Stimulated activated CD4-positive, alpha-beta T cell treated with anti-CD3 and anti-CD28 coated beads, Interleukin-15, amount 100 ng/mL, for 24 hours (primary cell): ENCODE results near the gene CCDC54.
"Not testable (repeated sequence)": the region's sequence is repeated elsewhere in the genome, so short reads cannot be mapped to it uniquely, and the experiment has no call there.

Experiments used
- DNase-seq: peaks from one replicate; pipeline ENCODE4 v3.0.0-alpha.2; 2020

Gene CCDC54

GRCh38 chr3:107377151-107377550 lies at the start of gene CCDC54:
Gene CCDC54, plus strand, starts transcription at chr3:107377439. Its CDS starts 149 bp downstream, at chr3:107377588.
- DNase-seq: no peak

- DNase-seq: no peak
Measured at GRCh38 chr3:107328069-107328468, 49.2 kb upstream of the CCDC54 start.

GRCh38 chr3:107329088-107329487 lies 48.2 kb upstream of the CCDC54 start:
- no peak for DNase-seq

GRCh38 chr3:107339690-107340089 lies 37.5 kb upstream of the CCDC54 start:
- DNase-seq: not testable (repeated sequence)

- no peak for DNase-seq
Measured at GRCh38 chr3:107344722-107345121, 32.5 kb upstream of the CCDC54 start.

- no peak for DNase-seq
Measured at GRCh38 chr3:107345822-107346405, 31.3 kb upstream of the CCDC54 start.

- no peak for DNase-seq
Measured at GRCh38 chr3:107346564-107346963, 30.7 kb upstream of the CCDC54 start.

GRCh38 chr3:107347751-107348150 lies 29.5 kb upstream of the CCDC54 start:
- no peak for DNase-seq

GRCh38 chr3:107356706-107357105 lies 20.5 kb upstream of the CCDC54 start:
- DNase-seq: no peak

GRCh38 chr3:107361633-107362032 lies 15.6 kb upstream of the CCDC54 start:
- DNase-seq: no peak

GRCh38 chr3:107365051-107365450 lies 12.2 kb upstream of the CCDC54 start:
- DNase-seq: no peak

- no peak for DNase-seq
Measured at GRCh38 chr3:107366766-107367165, 10.5 kb upstream of the CCDC54 start.

GRCh38 chr3:107367353-107367752 lies 9.9 kb upstream of the CCDC54 start:
- peak; percentile 23 for DNase-seq

GRCh38 chr3:107368654-107369398 lies 8.4 kb upstream of the CCDC54 start:
- DNase-seq: no peak

- no peak for DNase-seq
Measured at GRCh38 chr3:107369791-107370190, 7.4 kb upstream of the CCDC54 start.

GRCh38 chr3:107370907-107371306 lies 6.3 kb upstream of the CCDC54 start:
- no peak for DNase-seq

GRCh38 chr3:107372506-107372905 lies 4.7 kb upstream of the CCDC54 start:
- DNase-seq: no peak

GRCh38 chr3:107373896-107374295 lies 3.3 kb upstream of the CCDC54 start:
- no peak for DNase-seq

GRCh38 chr3:107375682-107376081 lies 1.6 kb upstream of the CCDC54 start:
- no peak for DNase-seq

- DNase-seq: no peak
Measured at GRCh38 chr3:107382631-107383030, 5.4 kb downstream of the CCDC54 start.

GRCh38 chr3:107384428-107384827 lies 7.2 kb downstream of the CCDC54 start:
- no peak for DNase-seq

GRCh38 chr3:107384907-107385306 lies 7.7 kb downstream of the CCDC54 start:
- no peak for DNase-seq

- no peak for DNase-seq
Measured at GRCh38 chr3:107387555-107387954, 10.3 kb downstream of the CCDC54 start.

GRCh38 chr3:107392549-107393165 lies 15.4 kb downstream of the CCDC54 start:
- DNase-seq: no peak
